Panc1 (cell line): Measurements from ENCODE around the gene RANBP3. TPM values are rescaled to one million over a fixed set of nuclear protein-coding genes. Genes with fewer than 3 reads are reported as not detected.

Experiments
- ATAC-seq: fragments of 200-7000 bp; cut with Tn5 transposase; 2 replicates; pipeline ENCODE4 v1.9.1; 2020; ENCODE audit warnings: mild to moderate bottlenecking, moderate library complexity
- BruUV-seq: library from RNA; stranded (reverse); fragments of 400-500 nt; replicated peaks from 2 replicates; lab custom pipeline; 2021; lab: Mats Ljungman, UMichigan
- CTCF ChIA-PET: fragments of 300-600 bp; sonication (Branson Sonifier 250); formaldehyde crosslinking; loops from one replicate; lab custom pipeline; 2022; ENCODE audit warnings: antibody characterized with exemption; lab: Charles Lee
- POLR2A ChIA-PET: fragments of 300-600 bp; sonication (Branson Sonifier 250); formaldehyde crosslinking; loops from one replicate; lab custom pipeline; 2022; ENCODE audit warnings: antibody characterized with exemption; lab: Charles Lee
- DNase-seq: peaks from one replicate; pipeline ENCODE4 v3.0.0-alpha.2; 2010; ENCODE audit warnings: low read depth, low spot score
- H3K27ac ChIP-seq: 2 replicates; pipeline ENCODE4 v1.5.1; 2011; ENCODE audit warnings: mild to moderate bottlenecking, low read length, inconsistent platforms
- H3K27me3 ChIP-seq: fragments of 200-500 bp; sonication (Bioruptor generic); 2 replicates; pipeline ENCODE4 v1.6.0; 2014; ENCODE audit warnings: low read length, inconsistent platforms; ENCODE audit not compliant: control insufficient read depth, insufficient read depth
- H3K36me3 ChIP-seq: fragments of 200-500 bp; sonication (Bioruptor generic); 2 replicates; pipeline ENCODE4 v1.5.1; 2014; ENCODE audit warnings: inconsistent platforms, mild to moderate bottlenecking, low read length, moderate library complexity; ENCODE audit not compliant: control insufficient read depth, insufficient read depth
- H3K4me1 ChIP-seq: 2 replicates; pipeline ENCODE4 v1.5.1; 2011; ENCODE audit warnings: inconsistent platforms, mild to moderate bottlenecking, low read length, moderate library complexity; ENCODE audit not compliant: control insufficient read depth, insufficient read depth
- H3K4me3 ChIP-seq, 2 experiments: 2 replicates each; pipeline ENCODE4 v1.5.1; 2011 to 2012; ENCODE audit warnings: low read depth in 2 of 2, low read length in 2 of 2, mild to moderate bottlenecking in 2 of 2, inconsistent platforms in 1 of 2, moderate library complexity in 1 of 2
- H3K9me3 ChIP-seq: fragments of 200-500 bp; sonication (Bioruptor generic); 2 replicates; pipeline ENCODE4 v1.5.1; 2014; ENCODE audit warnings: low read depth, mild to moderate bottlenecking, inconsistent platforms, low read length, moderate library complexity; ENCODE audit not compliant: control insufficient read depth, insufficient read depth
- POLR2AphosphoS5 ChIP-seq: IDR thresholded peaks from 2 replicates; pipeline ENCODE4 v1.6.1; 2012; ENCODE audit warnings: mild to moderate bottlenecking, low read depth, low read length, moderate library complexity
- SIN3A ChIP-seq: IDR thresholded peaks from 2 replicates; pipeline ENCODE4 v1.6.1; 2012; ENCODE audit warnings: low read depth, mild to moderate bottlenecking, low read length, moderate library complexity, borderline replicate concordance; ENCODE audit not compliant: insufficient read depth
- TCF7L2 ChIP-seq: IDR thresholded peaks from 2 replicates; pipeline ENCODE4 v1.6.1; 2011; ENCODE audit warnings: mild to moderate bottlenecking, low read depth, low read length, inconsistent platforms
- in situ Hi-C: cut with HindIII; loops from 2 replicates; pipeline ENCODE4 v1.10.0; 2016; ENCODE audit warnings: low sequenced_read_pairs, low pct_unique_long_range_greater_than_20kb
- intact Hi-C: fragments of 100-400 bp; cut with micrococcal nuclease; formaldehyde crosslinking; loops from one replicate; pipeline ENCODE4 v1.10.0; 2022; ENCODE audit not compliant: unreplicated experiment
- total RNA-seq: library from RNA; stranded (reverse); gene quantifications from one replicate; pipeline ENCODE4 v1.2.1, GENCODE V29; 2021; ENCODE audit not compliant: unreplicated experiment
- TF ChIP-seq, protein P1 (sequence below): fragments of 450-650 bp; IDR thresholded peaks from 2 replicates; pipeline ENCODE4 v1.5.1; 2017; ENCODE audit warnings: mild to moderate bottlenecking
- TF ChIP-seq, protein P2 (sequence below), 2 experiments: IDR thresholded peaks; 2 replicates each; pipeline ENCODE4 v1.6.1; 2011 to 2012; ENCODE audit warnings: low read depth in 2 of 2, control low read depth in 1 of 2, low read length in 1 of 2, mild to moderate bottlenecking in 1 of 2, moderate library complexity in 1 of 2; ENCODE audit not compliant: insufficient read depth in 1 of 2

Gene RANBP3
- total RNA-seq, 1 experiment from 2014 or later = 54.6 TPM

DNA sequence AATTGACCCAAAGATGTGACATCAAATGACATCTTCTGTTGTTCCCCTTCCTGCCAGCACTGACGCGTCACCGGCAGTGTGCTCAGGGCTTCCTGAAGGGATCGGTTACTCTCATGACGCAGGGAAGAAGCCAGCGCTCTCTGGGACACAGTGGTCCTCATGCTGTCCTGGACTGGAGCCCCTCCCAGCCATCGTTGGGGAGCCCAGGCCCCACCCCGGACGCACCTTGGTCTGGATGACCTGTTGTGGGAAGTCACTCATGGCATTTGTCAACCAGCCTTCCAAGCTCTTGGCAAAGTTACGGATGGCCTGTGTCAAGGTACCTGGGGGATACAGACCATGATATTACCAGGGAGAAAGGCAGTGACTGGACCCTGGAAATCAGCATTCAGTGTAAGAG is 26.0 kb upstream of the RANBP3 start:
- CTCF ChIA-PET = no interaction called here
- BruUV-seq = no TSS peak
- no peak for ATAC-seq
- Histone ChIP-seq H3K4me3 (no peak overlapping the region), H3K27me3 (no peaks in the 10 kb centered on the region), H3K4me1 (no peaks in the 10 kb centered on the region), H3K36me3 (no peaks in the 10 kb centered on the region), H3K9me3 (no peaks in the 10 kb centered on the region), H3K27ac (no peak overlapping the region)
- DNase-seq = no peak
- TF ChIP-seq, protein P1, sequence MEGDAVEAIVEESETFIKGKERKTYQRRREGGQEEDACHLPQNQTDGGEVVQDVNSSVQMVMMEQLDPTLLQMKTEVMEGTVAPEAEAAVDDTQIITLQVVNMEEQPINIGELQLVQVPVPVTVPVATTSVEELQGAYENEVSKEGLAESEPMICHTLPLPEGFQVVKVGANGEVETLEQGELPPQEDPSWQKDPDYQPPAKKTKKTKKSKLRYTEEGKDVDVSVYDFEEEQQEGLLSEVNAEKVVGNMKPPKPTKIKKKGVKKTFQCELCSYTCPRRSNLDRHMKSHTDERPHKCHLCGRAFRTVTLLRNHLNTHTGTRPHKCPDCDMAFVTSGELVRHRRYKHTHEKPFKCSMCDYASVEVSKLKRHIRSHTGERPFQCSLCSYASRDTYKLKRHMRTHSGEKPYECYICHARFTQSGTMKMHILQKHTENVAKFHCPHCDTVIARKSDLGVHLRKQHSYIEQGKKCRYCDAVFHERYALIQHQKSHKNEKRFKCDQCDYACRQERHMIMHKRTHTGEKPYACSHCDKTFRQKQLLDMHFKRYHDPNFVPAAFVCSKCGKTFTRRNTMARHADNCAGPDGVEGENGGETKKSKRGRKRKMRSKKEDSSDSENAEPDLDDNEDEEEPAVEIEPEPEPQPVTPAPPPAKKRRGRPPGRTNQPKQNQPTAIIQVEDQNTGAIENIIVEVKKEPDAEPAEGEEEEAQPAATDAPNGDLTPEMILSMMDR = no peak
- no peak for TF ChIP-seq SIN3A
- no peak for TF ChIP-seq POLR2AphosphoS5
- no peak for TF ChIP-seq TCF7L2
- TF ChIP-seq, protein P2, sequence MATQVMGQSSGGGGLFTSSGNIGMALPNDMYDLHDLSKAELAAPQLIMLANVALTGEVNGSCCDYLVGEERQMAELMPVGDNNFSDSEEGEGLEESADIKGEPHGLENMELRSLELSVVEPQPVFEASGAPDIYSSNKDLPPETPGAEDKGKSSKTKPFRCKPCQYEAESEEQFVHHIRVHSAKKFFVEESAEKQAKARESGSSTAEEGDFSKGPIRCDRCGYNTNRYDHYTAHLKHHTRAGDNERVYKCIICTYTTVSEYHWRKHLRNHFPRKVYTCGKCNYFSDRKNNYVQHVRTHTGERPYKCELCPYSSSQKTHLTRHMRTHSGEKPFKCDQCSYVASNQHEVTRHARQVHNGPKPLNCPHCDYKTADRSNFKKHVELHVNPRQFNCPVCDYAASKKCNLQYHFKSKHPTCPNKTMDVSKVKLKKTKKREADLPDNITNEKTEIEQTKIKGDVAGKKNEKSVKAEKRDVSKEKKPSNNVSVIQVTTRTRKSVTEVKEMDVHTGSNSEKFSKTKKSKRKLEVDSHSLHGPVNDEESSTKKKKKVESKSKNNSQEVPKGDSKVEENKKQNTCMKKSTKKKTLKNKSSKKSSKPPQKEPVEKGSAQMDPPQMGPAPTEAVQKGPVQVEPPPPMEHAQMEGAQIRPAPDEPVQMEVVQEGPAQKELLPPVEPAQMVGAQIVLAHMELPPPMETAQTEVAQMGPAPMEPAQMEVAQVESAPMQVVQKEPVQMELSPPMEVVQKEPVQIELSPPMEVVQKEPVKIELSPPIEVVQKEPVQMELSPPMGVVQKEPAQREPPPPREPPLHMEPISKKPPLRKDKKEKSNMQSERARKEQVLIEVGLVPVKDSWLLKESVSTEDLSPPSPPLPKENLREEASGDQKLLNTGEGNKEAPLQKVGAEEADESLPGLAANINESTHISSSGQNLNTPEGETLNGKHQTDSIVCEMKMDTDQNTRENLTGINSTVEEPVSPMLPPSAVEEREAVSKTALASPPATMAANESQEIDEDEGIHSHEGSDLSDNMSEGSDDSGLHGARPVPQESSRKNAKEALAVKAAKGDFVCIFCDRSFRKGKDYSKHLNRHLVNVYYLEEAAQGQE (IDR thresholded peaks at IDR 0.05; ENCODE audit: insufficient read depth in 1 of 2, low read depth in 2 of 2, low read length in 1 of 2) = no peak
- POLR2A ChIA-PET = interaction anchor here (0.6 kb wide), 1 partner anchor 30 kb away, joined by 3 read pairs; no protein-coding TSS in a partner anchor
- in situ Hi-C loops = no loop called here
- intact Hi-C loops = no loop called here

DNA sequence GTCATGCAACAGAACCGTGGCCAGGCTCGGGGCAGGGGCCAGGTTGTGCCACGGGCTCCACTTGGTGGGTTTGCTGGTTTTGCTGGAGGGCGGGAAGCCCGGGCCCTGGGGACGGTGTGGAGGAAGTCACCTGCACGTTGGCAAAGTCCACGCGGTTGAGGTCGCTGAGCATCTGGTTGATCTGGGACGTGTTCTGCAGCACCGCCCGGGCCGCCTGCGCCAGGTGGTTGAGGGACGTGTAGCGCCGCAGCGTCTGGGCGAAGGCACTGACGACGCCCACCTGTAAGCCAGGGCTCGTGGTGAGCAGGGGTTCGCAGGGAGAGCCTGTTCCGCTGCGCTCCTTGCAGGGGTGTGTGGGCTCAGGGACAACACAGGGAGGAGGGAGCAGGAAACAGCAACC is 24.7 kb upstream of the RANBP3 start:
- ChIA-PET CTCF (no interaction called here), POLR2A (no interaction called here)
- H3K36me3 ChIP-seq = no peaks in the 10 kb centered on the region
- DNase-seq (no peak), ATAC-seq (no peak)
- no peaks in the 10 kb centered on the region for H3K27me3 ChIP-seq
- H3K9me3 ChIP-seq = no peaks in the 10 kb centered on the region
- intact Hi-C loops = no loop called here
- TF ChIP-seq, protein P1 = no peak
- TF ChIP-seq TCF7L2 (no peak), POLR2AphosphoS5 (no peak), SIN3A (no peak)
- TF ChIP-seq, protein P2 (IDR thresholded peaks at IDR 0.05; ENCODE audit: insufficient read depth in 1 of 2, low read depth in 2 of 2, low read length in 1 of 2) = no peak
- BruUV-seq = no TSS peak
- in situ Hi-C loops = no loop called here
- H3K4me1 ChIP-seq = no peaks in the 10 kb centered on the region
- no peak overlapping the region for H3K4me3 ChIP-seq
- H3K27ac ChIP-seq = no peak overlapping the region
